ENCODE data around the gene SNX27.

- TF ChIP-seq CTCF (IDR thresholded peaks at IDR 0.05; ENCODE audit: low read depth, low read length): no peak
- TF ChIP-seq MYC (IDR thresholded peaks at IDR 0.05; ENCODE audit: low read depth, low read length): no peak
These were observed 4.1 kb downstream of the SNX27 start for GRCh38 chr1:151615711-151616504.

Measured in NB4 (cell line).